Inflammatory macrophage treated with lipopolysaccharide for 1 hour (primary cell): ENCODE data around the gene ATRN.
"Not testable (repeated sequence)": the region's sequence is repeated elsewhere in the genome, so short reads cannot be mapped to it uniquely, and the experiment has no call there.

Source experiments
- DNase-seq, 2 donors: peaks; one replicate each; pipeline ENCODE4 v3.0.0-alpha.2; 2020 to 2022

The ATRN gene

GRCh38 chr20:3572151-3572550, 101.3 kb downstream of the ATRN start:
- DNase-seq, result no peak

GRCh38 chr20:3576363-3576762, 105.5 kb downstream of the ATRN start:
- DNase-seq, result no peak

GRCh38 chr20:3577366-3577765, 106.5 kb downstream of the ATRN start:
- DNase-seq, result no peak

GRCh38 chr20:3580412-3580811, 109.6 kb downstream of the ATRN start:
- DNase-seq, result no peak

- DNase-seq, result no peak
Measured at GRCh38 chr20:3583765-3584164, 112.9 kb downstream of the ATRN start.

GRCh38 chr20:3586093-3586492, 115.3 kb downstream of the ATRN start:
- no peak for DNase-seq

- DNase-seq, result no peak
Measured at GRCh38 chr20:3590164-3590563, 119.3 kb downstream of the ATRN start.

GRCh38 chr20:3592931-3593330, 122.1 kb downstream of the ATRN start:
- no peak for DNase-seq

- DNase-seq, result no peak
Measured at GRCh38 chr20:3595541-3595940, 124.7 kb downstream of the ATRN start.

- DNase-seq, result no peak
Measured at GRCh38 chr20:3603108-3603507, 132.3 kb downstream of the ATRN start.

- DNase-seq, result not testable (repeated sequence)
Measured at GRCh38 chr20:3605386-3605886, 134.6 kb downstream of the ATRN start.

- DNase-seq, result no peak
Measured at GRCh38 chr20:3606021-3606420, 135.2 kb downstream of the ATRN start.

GRCh38 chr20:3611901-3612300, 141.1 kb downstream of the ATRN start:
- DNase-seq, result no peak

GRCh38 chr20:3612795-3613572, 142.2 kb downstream of the ATRN start:
- no peak for DNase-seq

- DNase-seq, result no peak
Measured at GRCh38 chr20:3613821-3614440, 143.1 kb downstream of the ATRN start.

GRCh38 chr20:3614466-3614865, 143.6 kb downstream of the ATRN start:
- DNase-seq, result no peak

GRCh38 chr20:3615171-3615840, 144.5 kb downstream of the ATRN start:
- not testable (repeated sequence) for DNase-seq

- peak in 1 of 2 donors; percentile 10 for DNase-seq
Measured at GRCh38 chr20:3616250-3616649, 145.4 kb downstream of the ATRN start.

GRCh38 chr20:3621111-3621510, 150.3 kb downstream of the ATRN start:
- DNase-seq, result no peak

- DNase-seq, result no peak
Measured at GRCh38 chr20:3622406-3622805, 151.6 kb downstream of the ATRN start.

GRCh38 chr20:3627476-3627875, 156.7 kb downstream of the ATRN start:
- DNase-seq, result no peak

- no peak for DNase-seq
Measured at GRCh38 chr20:3628502-3629314, 157.9 kb downstream of the ATRN start.

- no peak for DNase-seq
Measured at GRCh38 chr20:3629893-3630292, 159.1 kb downstream of the ATRN start.
